B cell (primary cell): Measurements from ENCODE around the gene ANOS1. TPM values are rescaled to one million over a fixed set of nuclear protein-coding genes. Genes with fewer than 3 reads are reported as not detected.

Experiments used
- ATAC-seq: fragments of 200-7000 bp; cut with Tn5 transposase; one replicate; pipeline ENCODE4 v1.10.0; 2021; ENCODE audit warnings: low read depth, mild to moderate bottlenecking, moderate number of reproducible peaks, moderate library complexity
- CTCF ChIA-PET: fragments of 350-600 bp; sonication (Branson Sonifier 250); formaldehyde crosslinking; loops from one replicate; lab custom pipeline; 2021; ENCODE audit warnings: antibody characterized with exemption, inconsistent platforms; lab: Charles Lee
- POLR2A ChIA-PET: fragments of 350-600 bp; sonication (Branson Sonifier 250); formaldehyde crosslinking; loops from one replicate; lab custom pipeline; 2021; ENCODE audit warnings: antibody characterized with exemption; lab: Charles Lee
- DNase-seq: peaks from one replicate; pipeline ENCODE4 v3.0.0; 2013
- H2AFZ ChIP-seq: 2 replicates; pipeline ENCODE4 v1.6.1; 2012; ENCODE audit warnings: mild to moderate bottlenecking, low read depth, low read length; ENCODE audit not compliant: insufficient read depth, poor library complexity, severe bottlenecking
- H3K27ac ChIP-seq, 2 donors: 1 replicate in 1 of 2; 2 replicates in 1 of 2; pipeline ENCODE4 v1.5.1; 2012 to 2013; ENCODE audit warnings: low read length in 2 of 2, mild to moderate bottlenecking in 2 of 2, moderate library complexity in 1 of 2
- H3K27me3 ChIP-seq, 4 experiments: fragments of 200-600 bp in 1 of 4; sonication (generic) in 1 of 4; replicated peaks in 1 of 4; 1 replicate in 2 of 4; 2 replicates in 2 of 4; pipeline versions ENCODE4 v1.6.1 to v1.7.0; 2013 to 2016; ENCODE audit warnings: low read length in 3 of 4, mild to moderate bottlenecking in 2 of 4, mixed read lengths in 1 of 4, moderate library complexity in 1 of 4; ENCODE audit not compliant: insufficient read depth in 4 of 4, control insufficient read depth in 3 of 4; ENCODE audit errors: control extremely low read depth in 1 of 4
- H3K36me3 ChIP-seq, 2 experiments: replicated peaks in 1 of 2; 1 replicate in 1 of 2; 2 replicates in 1 of 2; pipeline versions ENCODE4 v1.6.1 to v1.7.1; 2013; ENCODE audit warnings: low read length in 1 of 2; ENCODE audit not compliant: insufficient read depth in 2 of 2, control insufficient read depth in 1 of 2; ENCODE audit errors: control extremely low read depth in 1 of 2, extremely low read depth in 1 of 2
- H3K4me1 ChIP-seq, 2 donors: fragments of 200-600 bp in 1 of 2; sonication (generic) in 1 of 2; 1 replicate in 1 of 2; 2 replicates in 1 of 2; pipeline versions ENCODE4 v1.5.1 to v1.6.1; 2013 to 2017; ENCODE audit warnings: low read length in 2 of 2; ENCODE audit not compliant: control insufficient read depth in 2 of 2, insufficient read depth in 2 of 2
- H3K4me2 ChIP-seq: replicated peaks from 2 replicates; pipeline ENCODE3; 2012; ENCODE audit warnings: mild to moderate bottlenecking, low read depth, low read length; ENCODE audit not compliant: poor library complexity, severe bottlenecking
- H3K4me3 ChIP-seq, 5 experiments: fragments of 200-600 bp in 1 of 5; sonication (generic) in 1 of 5; 1 replicate in 3 of 5; 2 replicates in 2 of 5; pipeline versions ENCODE4 v1.5.1 to v1.7.0; 2011 to 2016; ENCODE audit warnings: low read length in 4 of 5, mild to moderate bottlenecking in 4 of 5, low read depth in 2 of 5, control low read depth in 1 of 5, moderate library complexity in 1 of 5; ENCODE audit not compliant: insufficient read depth in 1 of 5; ENCODE audit errors: control extremely low read depth in 1 of 5, extremely low read depth in 1 of 5
- H3K79me2 ChIP-seq: fragments of 200-600 bp; sonication (generic); one replicate; pipeline ENCODE4 v1.6.0; 2016; ENCODE audit warnings: low read length; ENCODE audit not compliant: control insufficient read depth, insufficient read depth
- H3K9ac ChIP-seq: fragments of 200-600 bp; sonication (generic); 2 replicates; pipeline ENCODE4 v1.6.1; 2017; ENCODE audit warnings: mild to moderate bottlenecking, low read length, moderate library complexity
- H3K9me3 ChIP-seq, 3 donors: one replicate each; pipeline versions ENCODE4 v1.6.1 to v1.7.1; 2013; ENCODE audit warnings: low read length in 2 of 3; ENCODE audit not compliant: control insufficient read depth in 2 of 3, insufficient read depth in 1 of 3; ENCODE audit errors: control extremely low read depth in 1 of 3
- H4K20me1 ChIP-seq: 2 replicates; pipeline ENCODE4 v1.6.0; 2012; ENCODE audit warnings: mild to moderate bottlenecking, low read length; ENCODE audit not compliant: insufficient read depth, control insufficient read depth, poor library complexity, severe bottlenecking
- H3K27ac Mint-ChIP-seq: one replicate; pipeline ENCODE4 v1.8.0; 2021; ENCODE audit warnings: mixed read lengths
- H3K27me3 Mint-ChIP-seq: one replicate; pipeline ENCODE4 v1.8.0; 2021; ENCODE audit warnings: mixed read lengths
- H3K4me1 Mint-ChIP-seq: one replicate; pipeline ENCODE4 v1.8.0; 2021; ENCODE audit warnings: mixed read lengths
- H3K4me3 Mint-ChIP-seq: one replicate; pipeline ENCODE4 v1.8.0; 2021; ENCODE audit warnings: mixed read lengths
- H3K9me3 Mint-ChIP-seq: one replicate; pipeline ENCODE4 v1.8.0; 2022; ENCODE audit warnings: mixed read lengths; ENCODE audit not compliant: insufficient read depth
- EZH2 ChIP-seq: IDR thresholded peaks from 2 replicates; pipeline ENCODE4 v1.6.1; 2012; ENCODE audit warnings: borderline replicate concordance, low read depth, mild to moderate bottlenecking, moderate library complexity, low read length; ENCODE audit not compliant: insufficient read depth, poor library complexity, severe bottlenecking
- WGBS: methylation state at CpG from one replicate; pipeline ENCODE4 v1.1.5; 2013; ENCODE audit warnings: missing lambda C conversion rate; ENCODE audit not compliant: insufficient coverage; 5-methylcytosine and 5-hydroxymethylcytosine counted together
- intact Hi-C: fragments of 100-400 bp; cut with micrococcal nuclease; formaldehyde crosslinking; loops from one replicate; pipeline ENCODE4 v1.10.0; 2022
- polyA minus RNA-seq: library from RNA; depleted of rRNA, polyadenylated mRNA; stranded (reverse); fragments of >200 nt; gene quantifications from 2 replicates; pipeline ENCODE4 v1.2.3, GENCODE V29; 2012
- polyA plus RNA-seq: library from polyadenylated mRNA; depleted of rRNA; stranded (reverse); fragments of >200 nt; gene quantifications from 2 replicates; pipeline ENCODE4 v1.2.3, GENCODE V29; 2012
- total RNA-seq, 2 donors: library from RNA; stranded (reverse); fragments of 120-200 nt in 1 of 2; gene quantifications; 1 replicate in 1 of 2; 2 replicates in 1 of 2; pipeline versions ENCODE4 v1.2.3 to v1.2.4, GENCODE V29; 2013 to 2022
- TF ChIP-seq, protein P1 (sequence below): fragments of 200-600 bp; IDR thresholded peaks from one replicate; pipeline ENCODE4 v1.8.0; 2022; ENCODE audit warnings: antibody characterized with exemption, mild to moderate bottlenecking

ANOS1 gene
- 0.10 TPM in 1 of 2 replicates, not detected in the other for total RNA-seq
- 0.49 TPM for total RNA-seq (2013)
- not detected in 2 replicates for polyA plus RNA-seq
- polyA minus RNA-seq: not detected in 2 replicates

DNA sequence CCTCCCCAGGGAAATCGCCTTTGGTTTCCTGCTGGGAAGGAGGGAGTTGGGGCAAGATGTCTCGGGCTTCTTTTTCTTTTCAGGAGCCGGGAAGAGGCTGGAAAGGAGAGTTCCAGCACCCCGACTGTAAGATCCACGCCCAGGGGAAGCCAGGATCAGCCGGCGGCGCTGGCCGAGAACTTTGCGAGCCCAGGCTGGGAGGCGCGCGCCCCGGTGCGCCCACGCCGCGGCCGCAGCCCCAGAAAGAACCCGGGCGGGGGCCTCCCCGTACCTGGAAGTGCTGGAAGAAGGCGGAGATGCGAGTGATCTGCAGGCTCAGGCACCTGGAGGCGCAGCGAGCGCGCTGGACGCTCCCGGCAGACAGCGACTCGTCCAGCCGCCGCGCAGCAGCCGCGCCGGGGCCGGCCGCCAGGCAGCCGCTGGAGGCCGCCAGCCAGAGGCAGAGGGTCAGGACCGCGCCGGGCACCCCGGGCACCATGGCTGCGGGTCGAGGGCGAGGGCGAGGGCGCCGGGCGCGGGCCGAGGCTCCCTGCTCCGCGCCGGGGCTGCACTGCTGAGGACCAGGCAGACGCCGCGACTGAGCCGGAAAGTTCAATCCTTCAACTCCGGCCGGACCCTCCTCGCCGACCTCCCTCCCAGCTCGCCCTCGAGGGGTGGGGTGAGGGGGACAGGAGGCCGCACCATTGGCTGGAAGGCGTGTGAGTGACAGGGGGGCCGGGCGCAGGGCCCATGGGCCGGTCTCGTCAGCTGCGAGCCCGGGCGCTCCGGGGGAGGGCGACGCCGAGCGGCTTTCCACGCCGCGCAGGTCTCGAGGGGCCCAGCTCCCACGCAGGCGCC, at the start of gene ANOS1:
ANOS1 (minus strand) TSS at position 579 of the 837 bp plus-strand sequence; CDS start at position 478, 101 bp downstream.
- Mint-ChIP-seq H3K4me3 (peak within 1 kb of the TSS; percentile 17), H3K27ac (no peak within 1 kb of the TSS), H3K27me3 (peaks cover 11% of the 10 kb centered on the region), H3K9me3 (no peaks in the 10 kb centered on the region), H3K4me1 (peaks cover 1% of the 10 kb centered on the region)
- WGBS: 2% methylated on average over 47 of the region's 88 CpGs
- DNase-seq (no peak), ATAC-seq (no peak)
- Histone ChIP-seq H3K4me2 (peak within 1 kb of the TSS; percentile 1), H3K27me3 (peaks cover 0 to 6% (median 1%) of the 10 kb centered on the region in 4 experiments), H3K9ac (no peak within 1 kb of the TSS), H4K20me1 (no peaks in the 10 kb centered on the region), H3K9me3 (no peaks in the 10 kb centered on the region), H3K4me1 (no peaks in the 10 kb centered on the region), H3K27ac (no peak within 1 kb of the TSS), H3K36me3 (no peaks in the 10 kb centered on the region), H3K79me2 (no peaks in the 10 kb centered on the region), H3K4me3 (no peak within 1 kb of the TSS), H2AFZ (no peak within 1 kb of the TSS)
- TF ChIP-seq, protein P1, sequence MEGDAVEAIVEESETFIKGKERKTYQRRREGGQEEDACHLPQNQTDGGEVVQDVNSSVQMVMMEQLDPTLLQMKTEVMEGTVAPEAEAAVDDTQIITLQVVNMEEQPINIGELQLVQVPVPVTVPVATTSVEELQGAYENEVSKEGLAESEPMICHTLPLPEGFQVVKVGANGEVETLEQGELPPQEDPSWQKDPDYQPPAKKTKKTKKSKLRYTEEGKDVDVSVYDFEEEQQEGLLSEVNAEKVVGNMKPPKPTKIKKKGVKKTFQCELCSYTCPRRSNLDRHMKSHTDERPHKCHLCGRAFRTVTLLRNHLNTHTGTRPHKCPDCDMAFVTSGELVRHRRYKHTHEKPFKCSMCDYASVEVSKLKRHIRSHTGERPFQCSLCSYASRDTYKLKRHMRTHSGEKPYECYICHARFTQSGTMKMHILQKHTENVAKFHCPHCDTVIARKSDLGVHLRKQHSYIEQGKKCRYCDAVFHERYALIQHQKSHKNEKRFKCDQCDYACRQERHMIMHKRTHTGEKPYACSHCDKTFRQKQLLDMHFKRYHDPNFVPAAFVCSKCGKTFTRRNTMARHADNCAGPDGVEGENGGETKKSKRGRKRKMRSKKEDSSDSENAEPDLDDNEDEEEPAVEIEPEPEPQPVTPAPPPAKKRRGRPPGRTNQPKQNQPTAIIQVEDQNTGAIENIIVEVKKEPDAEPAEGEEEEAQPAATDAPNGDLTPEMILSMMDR: no peak
- TF ChIP-seq EZH2: no peak
- CTCF ChIA-PET: no interaction called here
- intact Hi-C loops: no loop called here
- POLR2A ChIA-PET: no interaction called here

- ATAC-seq (no peak), DNase-seq (no peak)
- Histone ChIP-seq H3K9ac (no peak overlapping the region), H3K4me1 (no peaks in the 10 kb centered on the region), H4K20me1 (no peaks in the 10 kb centered on the region), H3K36me3 (no peaks in the 10 kb centered on the region), H3K27ac (no peak overlapping the region), H3K9me3 (no peaks in the 10 kb centered on the region), H3K27me3 (peaks cover 0 to 5% (median 0%) of the 10 kb centered on the region in 4 experiments), H2AFZ (no peak overlapping the region), H3K4me3 (no peak overlapping the region), H3K4me2 (no peak overlapping the region), H3K79me2 (no peaks in the 10 kb centered on the region)
- peaks cover 11% of the 10 kb centered on the region for H3K27me3 Mint-ChIP-seq
- no CpG with 5 or more reads among the region's 5 CpGs for WGBS
- no peak overlapping the region for H3K27ac Mint-ChIP-seq
- intact Hi-C loops: no loop called here
- no peak for TF ChIP-seq EZH2
- TF ChIP-seq, protein P1: no peak
- no peak overlapping the region for H3K4me3 Mint-ChIP-seq
- H3K9me3 Mint-ChIP-seq: no peaks in the 10 kb centered on the region
- POLR2A ChIA-PET: no interaction called here
- H3K4me1 Mint-ChIP-seq: no peaks in the 10 kb centered on the region
- CTCF ChIA-PET: no interaction called here
Measured at GRCh38 chrX:8773117-8773516, 41.2 kb upstream of the ANOS1 start.
